ENCODE measurements around the gene FKBP1A. TPM values are rescaled to one million over a fixed set of nuclear protein-coding genes. Genes with fewer than 3 reads are reported as not detected.

The FKBP1A gene
- total and polyA plus RNA-seq, 9 of the 15 experiments (the other 6 are each of a cell fraction or from before 2014, with no cell fraction given), result 48.8 to 502 (median 89.6) TPM

DNA sequence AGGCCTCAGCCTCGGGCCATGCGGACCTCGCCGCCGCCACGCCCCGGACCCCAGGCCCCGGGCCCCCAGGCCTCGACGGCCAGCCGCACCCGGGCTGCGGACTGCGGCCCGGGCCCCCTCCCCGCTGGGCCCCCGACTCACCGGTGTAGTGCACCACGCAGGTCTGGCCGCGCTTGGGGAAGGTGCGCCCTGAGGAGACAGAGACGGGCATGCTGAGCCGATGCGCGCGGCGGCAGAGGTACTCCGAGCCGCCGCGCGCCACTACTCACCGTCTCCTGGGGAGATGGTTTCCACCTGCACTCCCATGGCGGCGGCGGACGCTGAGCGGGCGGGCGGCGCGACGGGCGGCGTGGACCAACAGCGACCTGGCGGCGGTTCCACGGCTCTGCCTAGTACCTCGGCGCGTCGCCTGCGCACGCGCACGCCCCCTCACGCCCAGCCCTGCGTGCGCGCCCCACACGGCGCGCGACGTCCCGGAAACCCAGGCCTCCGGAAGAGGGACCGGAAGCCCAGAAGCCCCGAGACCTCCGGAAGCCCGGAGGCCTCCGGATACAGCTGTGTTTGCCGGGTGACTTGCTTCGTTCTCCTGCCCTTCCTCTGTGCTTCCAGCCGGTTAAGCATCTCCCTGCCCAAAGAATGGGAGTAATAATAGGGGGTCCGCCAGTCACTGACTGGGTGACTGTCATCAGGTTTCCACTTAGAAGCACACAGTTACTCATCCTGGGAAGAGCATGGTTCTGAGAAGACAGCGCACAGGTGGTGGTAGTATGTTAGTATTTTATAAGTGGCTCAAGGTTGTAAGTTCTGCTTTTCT, at the start of gene FKBP1A (continued):
- no peak for TF ChIP-seq HDAC8 (tag; IDR thresholded peaks at IDR 0.05)
- TF ChIP-seq, protein P1, sequence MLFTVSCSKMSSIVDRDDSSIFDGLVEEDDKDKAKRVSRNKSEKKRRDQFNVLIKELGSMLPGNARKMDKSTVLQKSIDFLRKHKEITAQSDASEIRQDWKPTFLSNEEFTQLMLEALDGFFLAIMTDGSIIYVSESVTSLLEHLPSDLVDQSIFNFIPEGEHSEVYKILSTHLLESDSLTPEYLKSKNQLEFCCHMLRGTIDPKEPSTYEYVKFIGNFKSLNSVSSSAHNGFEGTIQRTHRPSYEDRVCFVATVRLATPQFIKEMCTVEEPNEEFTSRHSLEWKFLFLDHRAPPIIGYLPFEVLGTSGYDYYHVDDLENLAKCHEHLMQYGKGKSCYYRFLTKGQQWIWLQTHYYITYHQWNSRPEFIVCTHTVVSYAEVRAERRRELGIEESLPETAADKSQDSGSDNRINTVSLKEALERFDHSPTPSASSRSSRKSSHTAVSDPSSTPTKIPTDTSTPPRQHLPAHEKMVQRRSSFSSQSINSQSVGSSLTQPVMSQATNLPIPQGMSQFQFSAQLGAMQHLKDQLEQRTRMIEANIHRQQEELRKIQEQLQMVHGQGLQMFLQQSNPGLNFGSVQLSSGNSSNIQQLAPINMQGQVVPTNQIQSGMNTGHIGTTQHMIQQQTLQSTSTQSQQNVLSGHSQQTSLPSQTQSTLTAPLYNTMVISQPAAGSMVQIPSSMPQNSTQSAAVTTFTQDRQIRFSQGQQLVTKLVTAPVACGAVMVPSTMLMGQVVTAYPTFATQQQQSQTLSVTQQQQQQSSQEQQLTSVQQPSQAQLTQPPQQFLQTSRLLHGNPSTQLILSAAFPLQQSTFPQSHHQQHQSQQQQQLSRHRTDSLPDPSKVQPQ (CRISPR knock-in tag; IDR thresholded peaks at IDR 0.05; ENCODE audit: borderline replicate concordance), result no peak
- TF ChIP-seq PML (IDR thresholded peaks at IDR 0.05; ENCODE audit: low read length), result no peak
- no peak for TF ChIP-seq ZNF445 (CRISPR knock-in tag; IDR thresholded peaks at IDR 0.05; ENCODE audit: low read depth)
- TF ChIP-seq CC2D1A (IDR thresholded peaks at IDR 0.05), result no peak
- TF ChIP-seq, protein P2, sequence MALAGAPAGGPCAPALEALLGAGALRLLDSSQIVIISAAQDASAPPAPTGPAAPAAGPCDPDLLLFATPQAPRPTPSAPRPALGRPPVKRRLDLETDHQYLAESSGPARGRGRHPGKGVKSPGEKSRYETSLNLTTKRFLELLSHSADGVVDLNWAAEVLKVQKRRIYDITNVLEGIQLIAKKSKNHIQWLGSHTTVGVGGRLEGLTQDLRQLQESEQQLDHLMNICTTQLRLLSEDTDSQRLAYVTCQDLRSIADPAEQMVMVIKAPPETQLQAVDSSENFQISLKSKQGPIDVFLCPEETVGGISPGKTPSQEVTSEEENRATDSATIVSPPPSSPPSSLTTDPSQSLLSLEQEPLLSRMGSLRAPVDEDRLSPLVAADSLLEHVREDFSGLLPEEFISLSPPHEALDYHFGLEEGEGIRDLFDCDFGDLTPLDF (CRISPR knock-in tag; IDR thresholded peaks at IDR 0.05), result no peak
- TF ChIP-seq, protein P3, sequence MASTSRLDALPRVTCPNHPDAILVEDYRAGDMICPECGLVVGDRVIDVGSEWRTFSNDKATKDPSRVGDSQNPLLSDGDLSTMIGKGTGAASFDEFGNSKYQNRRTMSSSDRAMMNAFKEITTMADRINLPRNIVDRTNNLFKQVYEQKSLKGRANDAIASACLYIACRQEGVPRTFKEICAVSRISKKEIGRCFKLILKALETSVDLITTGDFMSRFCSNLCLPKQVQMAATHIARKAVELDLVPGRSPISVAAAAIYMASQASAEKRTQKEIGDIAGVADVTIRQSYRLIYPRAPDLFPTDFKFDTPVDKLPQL (IDR thresholded peaks at IDR 0.05; ENCODE audit: extremely low read depth, insufficient read length), result no peak
- TF ChIP-seq DMBX1 (CRISPR knock-in tag; IDR thresholded peaks at IDR 0.05; ENCODE audit: borderline replicate concordance), result no peak
- 0 out of 2 replicates have a peak, but pooled peaks have one; percentile 28 for TF ChIP-seq JUND (IDR thresholded peaks at IDR 0.05; ENCODE audit: borderline replicate concordance, low read depth, low read length)
- TF ChIP-seq JUND (tag; IDR thresholded peaks at IDR 0.05; ENCODE audit: borderline replicate concordance, low read depth, low read length), result no peak
- TF ChIP-seq, protein P4, sequence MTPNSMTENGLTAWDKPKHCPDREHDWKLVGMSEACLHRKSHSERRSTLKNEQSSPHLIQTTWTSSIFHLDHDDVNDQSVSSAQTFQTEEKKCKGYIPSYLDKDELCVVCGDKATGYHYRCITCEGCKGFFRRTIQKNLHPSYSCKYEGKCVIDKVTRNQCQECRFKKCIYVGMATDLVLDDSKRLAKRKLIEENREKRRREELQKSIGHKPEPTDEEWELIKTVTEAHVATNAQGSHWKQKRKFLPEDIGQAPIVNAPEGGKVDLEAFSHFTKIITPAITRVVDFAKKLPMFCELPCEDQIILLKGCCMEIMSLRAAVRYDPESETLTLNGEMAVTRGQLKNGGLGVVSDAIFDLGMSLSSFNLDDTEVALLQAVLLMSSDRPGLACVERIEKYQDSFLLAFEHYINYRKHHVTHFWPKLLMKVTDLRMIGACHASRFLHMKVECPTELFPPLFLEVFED (CRISPR knock-in tag; conservative IDR thresholded peaks at IDR 0.05), result no peak
- no peak for TF ChIP-seq MCM2 (IDR thresholded peaks at IDR 0.05; ENCODE audit: low read depth)
- TF ChIP-seq MYBL2 (IDR thresholded peaks at IDR 0.05; ENCODE audit: low read depth), result no peak
- TF ChIP-seq MYBL2 (CRISPR knock-in tag; IDR thresholded peaks at IDR 0.05; ENCODE audit: borderline replicate concordance), result no peak
- no peak for TF ChIP-seq ZNF561 (CRISPR knock-in tag; conservative IDR thresholded peaks at IDR 0.05)
- TF ChIP-seq ZNF436 (CRISPR knock-in tag; IDR thresholded peaks at IDR 0.05), result no peak
- TF ChIP-seq ZSCAN32 (CRISPR knock-in tag; IDR thresholded peaks at IDR 0.05), result no peak
- TF ChIP-seq NFATC3 (IDR thresholded peaks at IDR 0.05), result no peak
- TF ChIP-seq ZEB2 (IDR thresholded peaks at IDR 0.05), result no peak
- no peak for TF ChIP-seq PPARD (CRISPR knock-in tag; IDR thresholded peaks at IDR 0.05)
- TF ChIP-seq LARP7 (IDR thresholded peaks at IDR 0.05), result no peak

All from K562 (cell line).